ENCODE results near the gene CLCN2.

Gene CLCN2

GRCh38 chr3:184381261-184382224 lies 20.1 kb upstream of the CLCN2 start:
- no peak for DNase-seq (ENCODE audit: extremely low read depth in 1 of 2, low read depth in 1 of 2)

- DNase-seq (ENCODE audit: extremely low read depth in 1 of 2, low read depth in 1 of 2), result no peak
These were observed 19.3 kb upstream of the CLCN2 start for GRCh38 chr3:184380627-184381260.

DNA sequence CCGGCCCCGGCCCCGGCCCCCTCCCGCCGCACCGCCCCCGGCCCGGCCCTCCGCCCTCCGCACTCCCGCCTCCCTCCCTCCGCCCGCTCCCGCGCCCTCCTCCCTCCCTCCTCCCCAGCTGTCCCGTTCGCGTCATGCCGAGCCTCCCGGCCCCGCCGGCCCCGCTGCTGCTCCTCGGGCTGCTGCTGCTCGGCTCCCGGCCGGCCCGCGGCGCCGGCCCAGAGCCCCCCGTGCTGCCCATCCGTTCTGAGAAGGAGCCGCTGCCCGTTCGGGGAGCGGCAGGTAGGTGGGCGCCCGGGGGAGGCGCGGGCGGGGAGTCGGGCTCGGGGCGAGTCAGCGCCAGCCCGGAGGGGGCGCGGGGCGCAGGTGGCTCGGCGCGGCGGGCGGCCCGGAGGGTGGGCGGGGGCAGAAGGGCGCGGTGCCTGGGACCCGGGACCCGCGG lies 18.8 kb upstream of the CLCN2 start:
- no peak for DNase-seq (ENCODE audit: extremely low read depth in 1 of 2, low read depth in 1 of 2)

DNA sequence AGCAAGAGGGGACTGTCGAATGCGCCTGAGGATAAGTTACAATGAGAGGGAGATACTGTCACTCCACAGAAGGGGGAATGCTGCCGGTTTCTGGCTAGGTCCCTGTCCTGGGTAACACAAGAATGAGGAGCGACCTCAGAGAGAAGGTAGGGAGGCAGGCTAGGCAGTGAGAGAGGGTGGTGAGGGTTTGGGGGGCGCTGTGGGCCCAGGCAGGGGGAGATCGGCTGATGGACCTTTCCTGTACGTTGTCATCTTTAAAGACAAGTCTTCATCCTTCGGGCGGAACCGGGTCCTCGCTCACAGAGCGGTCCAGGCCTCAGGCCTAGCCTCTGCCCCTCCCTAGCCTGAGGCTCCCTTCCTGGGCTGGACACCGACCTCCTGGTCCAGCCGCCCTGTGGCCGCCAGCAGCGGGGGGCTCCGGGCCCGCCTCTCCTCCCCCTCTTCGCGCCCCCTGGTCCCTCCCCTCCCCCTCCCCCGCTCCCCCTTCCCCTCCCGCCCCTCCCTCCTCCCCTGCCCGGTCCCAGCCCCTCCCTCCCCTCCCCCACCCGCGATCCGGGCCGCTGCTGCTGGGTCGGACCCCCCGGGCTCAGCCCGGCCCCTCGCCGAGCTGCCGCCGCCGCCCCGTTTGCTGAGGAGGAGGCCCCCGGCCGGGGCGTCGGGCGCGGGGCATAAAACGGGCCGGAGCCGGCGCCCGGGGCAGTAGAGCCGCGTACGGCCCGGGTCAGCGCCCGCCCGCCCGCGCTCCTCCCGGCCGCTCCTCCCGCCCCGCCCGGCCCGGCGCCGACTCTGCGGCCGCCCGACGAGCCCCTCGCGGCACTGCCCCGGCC lies 18.2 kb upstream of the CLCN2 start, which contains the start of gene CHRD:
Gene CHRD, plus strand, starts transcription at position 697 of the 827 bp plus-strand sequence. CDS start 265 bp downstream, outside the sequence.
- DNase-seq (ENCODE audit: extremely low read depth in 1 of 2, low read depth in 1 of 2), result no peak

DNA sequence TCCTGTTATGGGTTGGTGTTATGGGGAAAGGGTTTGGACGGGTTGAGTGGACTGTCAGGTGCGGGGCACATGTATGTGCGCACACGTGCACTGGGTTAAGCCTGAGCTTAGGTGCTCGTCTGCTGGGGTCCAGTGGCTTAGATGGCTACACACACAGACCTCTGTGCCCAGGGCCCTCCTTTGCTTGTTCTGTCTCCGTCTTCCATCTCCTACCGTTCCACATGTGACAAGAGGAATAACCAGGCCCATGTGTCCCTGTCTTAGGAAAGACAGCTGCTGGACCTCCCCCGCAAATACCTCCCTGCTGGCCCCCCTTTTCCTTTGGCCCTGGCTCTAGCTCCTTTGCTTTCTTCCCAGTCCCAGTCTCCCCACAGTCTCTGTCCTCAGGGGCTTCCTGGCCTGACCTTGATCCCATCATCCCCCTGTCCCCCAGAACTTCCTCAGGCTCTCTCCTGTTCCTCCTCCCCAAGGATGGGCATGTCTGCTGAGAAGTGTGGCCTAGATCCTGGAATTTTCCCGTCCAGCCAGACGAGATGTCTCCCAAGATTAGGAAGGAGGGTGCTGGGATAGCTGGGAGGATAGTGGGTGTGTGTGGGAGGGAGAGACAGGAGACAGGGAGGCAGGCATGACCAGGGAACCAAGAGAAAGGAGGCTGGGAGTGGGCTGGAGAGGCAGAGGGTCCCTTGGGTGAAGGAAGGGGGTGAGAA lies 17.4 kb upstream of the CLCN2 start:
- no peak for DNase-seq (ENCODE audit: extremely low read depth in 1 of 2, low read depth in 1 of 2)

DNA sequence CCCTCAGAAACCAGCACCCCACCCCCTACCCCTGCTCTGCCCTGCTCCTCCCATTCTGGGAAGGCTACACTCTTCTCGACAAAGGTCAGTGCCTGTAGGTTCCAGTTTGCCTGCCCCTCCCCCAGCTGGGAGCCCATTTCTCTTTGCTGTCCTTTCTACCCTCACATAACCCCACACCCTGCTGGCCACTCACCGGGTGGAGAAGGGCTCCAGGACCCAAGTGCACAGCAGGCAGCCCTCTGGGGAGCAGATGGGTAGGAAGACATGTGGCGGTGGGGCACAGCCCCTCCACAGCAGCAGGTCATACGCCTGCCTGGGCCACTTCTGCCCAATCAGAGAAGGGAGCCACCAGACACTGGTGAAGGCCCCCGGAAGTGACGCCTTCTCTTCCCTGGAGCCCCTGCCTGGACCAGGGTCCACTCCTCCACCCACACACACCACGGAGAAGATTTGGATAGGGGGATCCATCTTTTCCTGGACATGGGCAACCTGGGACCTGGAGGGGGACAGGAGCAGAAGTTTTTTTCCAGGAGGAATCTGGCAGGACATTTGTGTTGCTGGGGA lies 16.6 kb upstream of the CLCN2 start, which contains the start of gene THPO:
Gene THPO, minus strand, starts transcription at position 326 of the 564 bp plus-strand sequence. CDS start 1,948 bp downstream, outside the sequence.
- no peak for DNase-seq (ENCODE audit: extremely low read depth in 1 of 2, low read depth in 1 of 2)

DNA sequence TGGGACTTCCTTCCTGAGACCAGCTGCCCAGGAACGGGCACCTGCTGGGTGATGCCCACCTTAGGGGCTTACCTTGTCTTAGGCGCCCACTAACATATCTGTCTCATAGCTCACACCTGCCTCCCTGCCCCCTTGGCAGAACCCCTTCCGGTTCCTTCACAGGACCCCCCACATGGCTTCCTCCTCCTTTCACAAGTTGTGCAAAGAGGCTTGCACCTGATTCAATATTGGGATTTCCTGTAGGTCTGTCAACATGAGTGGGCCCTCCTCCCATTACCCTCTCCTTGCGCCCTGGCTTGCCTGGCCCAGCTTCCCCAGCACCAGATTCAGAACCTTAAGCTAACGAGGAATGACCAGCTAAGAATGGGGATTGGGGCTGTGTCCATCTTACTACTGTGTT lies 16.0 kb upstream of the CLCN2 start:
- no peak for DNase-seq (ENCODE audit: extremely low read depth in 1 of 2, low read depth in 1 of 2)

DNA sequence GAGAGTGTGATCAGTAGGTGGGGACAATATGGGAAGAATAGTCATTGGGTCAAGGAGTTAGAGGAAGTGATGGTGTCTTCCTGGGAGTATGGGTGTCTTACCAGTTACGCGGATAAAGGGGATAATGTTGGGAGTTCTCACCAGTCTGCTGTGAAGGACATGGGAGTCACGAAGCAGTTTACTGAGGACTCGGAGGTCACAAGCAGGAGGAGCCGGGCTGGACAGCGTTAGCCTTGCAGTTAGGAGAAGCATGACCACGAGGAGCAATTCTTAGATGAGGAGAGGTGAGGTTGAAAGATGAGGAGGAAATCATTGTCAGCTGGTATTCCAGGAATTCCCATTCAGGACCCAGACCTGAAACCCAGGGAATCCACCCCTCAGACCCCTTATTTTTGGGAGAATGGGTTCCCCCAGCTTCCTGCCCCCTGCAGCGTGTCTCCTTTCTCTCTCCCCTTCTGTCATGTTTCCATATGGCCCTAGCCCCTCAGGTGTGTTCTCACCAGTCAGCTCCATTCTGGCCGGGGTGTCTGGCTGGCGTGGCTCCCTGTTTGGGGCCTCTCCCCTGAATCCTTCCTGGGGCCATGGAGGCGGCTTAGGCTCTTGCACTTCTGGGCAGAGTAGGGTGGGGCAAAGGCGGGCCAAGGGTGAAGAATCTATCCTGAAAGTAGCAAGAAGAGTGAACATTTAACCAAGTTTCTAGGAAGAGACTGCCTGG lies 14.5 kb upstream of the CLCN2 start:
- DNase-seq (ENCODE audit: extremely low read depth in 1 of 2, low read depth in 1 of 2), result no peak

- DNase-seq (ENCODE audit: extremely low read depth in 1 of 2, low read depth in 1 of 2), result no peak
These were observed 12.0 kb upstream of the CLCN2 start for GRCh38 chr3:184373422-184373821.

DNA sequence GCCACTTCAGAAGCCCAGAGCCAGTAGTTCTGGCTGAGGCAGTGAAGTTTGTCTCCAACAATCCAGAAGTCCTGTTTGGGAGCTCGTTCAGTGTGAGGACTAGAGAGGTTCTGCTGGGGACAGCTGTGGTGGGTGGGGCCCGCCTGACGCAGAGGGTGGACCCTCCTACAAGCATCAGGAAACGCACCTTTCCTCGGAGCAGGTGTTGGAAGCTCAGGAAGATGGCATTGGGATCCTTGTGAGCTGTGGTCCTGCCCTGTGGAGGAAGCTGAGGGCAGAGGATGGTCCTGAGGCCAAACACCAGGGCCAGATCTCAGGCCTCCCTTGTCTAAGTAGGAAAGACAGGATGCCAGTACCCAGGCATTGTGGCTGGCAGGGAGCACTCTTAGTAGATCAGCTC lies 11.5 kb upstream of the CLCN2 start:
- DNase-seq (ENCODE audit: extremely low read depth in 1 of 2, low read depth in 1 of 2), result no peak

GRCh38 chr3:184372296-184372821 lies 11.0 kb upstream of the CLCN2 start:
- DNase-seq (ENCODE audit: extremely low read depth in 1 of 2, low read depth in 1 of 2), result no peak

GRCh38 chr3:184371570-184372018 lies 10.2 kb upstream of the CLCN2 start:
- peak; percentile 7 to 22 for DNase-seq (ENCODE audit: extremely low read depth in 1 of 2, low read depth in 1 of 2)

DNA sequence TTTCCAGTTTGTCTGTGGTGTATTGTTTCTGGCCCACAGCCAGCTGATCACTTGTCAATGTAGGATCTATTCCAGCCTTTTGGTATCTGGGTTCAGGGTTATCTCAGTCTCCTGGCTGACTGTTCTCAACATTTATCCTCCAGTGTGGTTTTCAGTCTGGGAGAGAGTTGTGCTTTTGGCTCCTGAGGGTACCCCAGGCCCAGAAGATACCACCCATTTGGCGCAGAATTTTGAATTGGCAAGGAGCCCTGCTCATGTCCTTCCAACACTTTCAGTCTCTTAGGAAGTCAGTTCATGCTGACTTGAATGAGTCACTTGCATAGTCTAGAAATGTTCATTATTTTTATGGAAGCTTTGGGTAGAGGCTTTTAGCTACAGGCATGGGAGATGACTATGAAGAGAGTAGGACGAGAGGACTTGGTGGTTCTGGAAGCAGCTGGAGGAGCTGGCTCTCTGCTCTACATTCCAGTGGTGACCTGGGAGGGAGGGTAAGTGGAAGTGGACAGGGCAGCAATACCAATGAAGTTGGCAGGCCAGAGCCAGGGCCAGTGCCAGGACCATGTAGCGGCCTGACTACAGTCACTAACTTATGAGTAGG lies 7.3 kb upstream of the CLCN2 start:
- no peak for DNase-seq (ENCODE audit: extremely low read depth in 1 of 2, low read depth in 1 of 2)

GRCh38 chr3:184368116-184368515 lies 6.7 kb upstream of the CLCN2 start:
- no peak for DNase-seq (ENCODE audit: extremely low read depth in 1 of 2, low read depth in 1 of 2)

DNA sequence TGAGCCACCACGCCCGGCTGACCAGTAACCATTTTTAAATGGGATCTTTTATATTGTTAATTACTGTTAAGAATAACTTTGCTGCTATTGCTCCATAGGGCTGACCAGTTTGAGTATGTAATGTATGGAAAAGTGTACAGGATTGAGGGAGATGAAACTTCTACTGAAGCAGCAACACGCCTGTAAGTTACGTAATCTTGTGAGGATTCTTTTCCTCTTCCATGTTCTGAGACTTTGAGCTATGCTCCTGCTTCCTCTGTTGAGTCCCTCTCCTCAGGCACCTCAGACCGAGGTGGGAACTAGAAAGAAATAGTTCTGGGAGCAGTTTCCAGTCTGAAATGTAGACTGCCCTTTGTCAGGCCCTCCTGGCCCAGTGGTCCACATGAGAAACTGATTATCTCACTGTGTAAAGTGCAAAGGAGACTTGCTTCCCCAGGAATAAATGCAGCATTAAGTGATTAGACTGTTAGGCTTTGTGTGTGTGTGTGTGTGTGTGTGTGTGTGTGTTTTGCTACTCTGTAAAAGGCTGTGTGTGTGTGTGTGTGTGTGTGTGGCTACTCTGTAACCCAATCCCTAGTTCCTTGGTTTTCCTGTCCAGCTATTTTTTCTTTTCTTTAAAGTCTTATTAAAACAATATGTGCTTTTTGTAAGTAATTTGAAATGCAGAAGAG lies 5.3 kb upstream of the CLCN2 start:
- no peak for DNase-seq (ENCODE audit: extremely low read depth in 1 of 2, low read depth in 1 of 2)

DNA sequence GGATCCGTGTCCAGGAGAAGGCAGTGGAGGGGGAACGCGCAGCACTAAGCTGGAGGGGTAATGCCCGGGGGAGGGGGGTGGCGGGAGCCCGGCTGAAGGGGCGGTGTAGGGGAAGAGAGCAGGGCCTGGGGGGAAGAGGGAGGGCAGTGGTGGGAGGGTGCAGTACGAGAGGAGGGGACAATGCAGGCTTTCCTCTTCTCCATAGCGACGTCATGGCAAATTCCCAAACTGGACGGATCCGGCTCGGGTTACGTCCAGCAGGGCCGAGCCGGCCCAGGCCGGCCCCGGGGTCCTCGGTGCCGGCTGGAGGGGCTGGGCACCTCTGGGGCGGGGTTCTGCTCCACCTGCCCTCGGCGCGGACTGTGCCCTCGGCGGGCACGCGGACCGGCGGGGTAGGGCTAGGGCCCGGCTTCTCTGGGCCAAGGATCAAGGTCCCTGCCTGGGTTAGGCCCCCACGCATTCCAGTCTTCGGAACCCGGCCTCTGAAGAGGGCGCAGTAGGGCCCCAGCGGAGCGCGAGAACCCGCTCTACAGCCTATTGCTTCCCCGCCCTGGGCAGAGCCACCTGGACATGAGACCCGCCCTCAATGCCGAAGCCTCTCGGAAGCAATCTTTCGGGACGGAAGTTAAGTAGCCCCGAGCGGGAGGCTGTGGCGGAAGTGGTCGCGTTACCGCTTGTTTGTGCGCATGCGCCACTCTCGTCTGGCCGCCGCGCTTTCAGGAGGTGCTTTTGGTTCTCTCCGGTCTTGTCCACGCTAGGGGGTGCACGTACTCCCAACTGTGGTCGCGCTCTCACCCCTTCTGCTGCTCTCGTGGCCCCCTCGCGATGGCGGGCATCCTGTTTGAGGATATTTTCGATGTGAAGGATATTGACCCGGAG lies 1.5 kb upstream of the CLCN2 start:
- peak; percentile 90 to 91 for DNase-seq (ENCODE audit: extremely low read depth in 1 of 2, low read depth in 1 of 2)
